Lower leg skin (tissue), 3 donors: Measurements from ENCODE around the gene BIN1.

Source experiments
- POLR2A ChIP-seq, 2 donors: fragments of 450-650 bp; IDR thresholded peaks; one replicate each; pipeline ENCODE4 v1.6.1; 2016 to 2017; ENCODE audit warnings: antibody characterized with exemption in 2 of 2, mild to moderate bottlenecking in 1 of 2, moderate library complexity in 1 of 2
- TF ChIP-seq, protein P1 (sequence below), 3 donors: fragments of 450-650 bp; IDR thresholded peaks; one replicate each; pipeline ENCODE4 v1.5.1; 2016; ENCODE audit warnings: antibody characterized with exemption in 3 of 3, mild to moderate bottlenecking in 3 of 3, moderate library complexity in 2 of 3

DNA sequence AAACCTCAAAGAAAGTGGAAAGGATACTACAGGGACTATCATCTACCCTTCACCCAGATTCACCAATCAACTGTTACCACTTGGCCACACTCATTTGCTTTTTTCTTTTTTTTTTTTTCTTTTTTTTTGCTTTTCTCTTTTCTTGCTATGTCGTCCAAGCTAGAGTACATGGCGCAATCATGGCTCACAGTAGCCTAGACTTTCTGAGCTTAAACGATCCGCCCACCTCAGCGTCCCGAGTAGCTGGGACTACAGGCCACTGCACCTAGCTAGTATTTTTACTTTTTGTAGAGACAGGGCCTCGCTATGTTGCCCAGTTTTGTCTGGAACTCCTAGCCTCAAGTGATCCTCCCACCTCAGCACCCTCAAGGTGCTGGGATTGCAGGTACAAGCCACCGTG, 24.0 kb downstream of the BIN1 start:
- TF ChIP-seq, protein P1, sequence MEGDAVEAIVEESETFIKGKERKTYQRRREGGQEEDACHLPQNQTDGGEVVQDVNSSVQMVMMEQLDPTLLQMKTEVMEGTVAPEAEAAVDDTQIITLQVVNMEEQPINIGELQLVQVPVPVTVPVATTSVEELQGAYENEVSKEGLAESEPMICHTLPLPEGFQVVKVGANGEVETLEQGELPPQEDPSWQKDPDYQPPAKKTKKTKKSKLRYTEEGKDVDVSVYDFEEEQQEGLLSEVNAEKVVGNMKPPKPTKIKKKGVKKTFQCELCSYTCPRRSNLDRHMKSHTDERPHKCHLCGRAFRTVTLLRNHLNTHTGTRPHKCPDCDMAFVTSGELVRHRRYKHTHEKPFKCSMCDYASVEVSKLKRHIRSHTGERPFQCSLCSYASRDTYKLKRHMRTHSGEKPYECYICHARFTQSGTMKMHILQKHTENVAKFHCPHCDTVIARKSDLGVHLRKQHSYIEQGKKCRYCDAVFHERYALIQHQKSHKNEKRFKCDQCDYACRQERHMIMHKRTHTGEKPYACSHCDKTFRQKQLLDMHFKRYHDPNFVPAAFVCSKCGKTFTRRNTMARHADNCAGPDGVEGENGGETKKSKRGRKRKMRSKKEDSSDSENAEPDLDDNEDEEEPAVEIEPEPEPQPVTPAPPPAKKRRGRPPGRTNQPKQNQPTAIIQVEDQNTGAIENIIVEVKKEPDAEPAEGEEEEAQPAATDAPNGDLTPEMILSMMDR (IDR thresholded peaks at IDR 0.05) = no peak
- TF ChIP-seq POLR2A (IDR thresholded peaks at IDR 0.05) = no peak
